Daoy (cell line): Measurements from ENCODE around the gene HSH2D. TPM values are rescaled to one million over a fixed set of nuclear protein-coding genes. Genes with fewer than 3 reads are reported as not detected.
A peak's percentile ranks its signal among the peaks of the same experiment; 100 is the strongest.
"Not testable (repeated sequence)": the region's sequence is repeated elsewhere in the genome, so short reads cannot be mapped to it uniquely, and the experiment has no call there.

Experiments
- DNase-seq: peaks from one replicate; pipeline ENCODE4 v3.0.0-alpha.2; 2015; ENCODE audit warnings: low read depth
- total RNA-seq: library from RNA; depleted of rRNA; stranded (reverse); fragments of >200 nt; shearing (Covaris generic); gene quantifications from 2 replicates; pipeline ENCODE4 v1.2.3, GENCODE V29; 2014

HSH2D gene
- total RNA-seq, 1 experiment from 2014 or later: not detected

- DNase-seq: no peak
Observed at GRCh38 chr19:16155128-16155527, 11.6 kb downstream of the HSH2D start.

DNA sequence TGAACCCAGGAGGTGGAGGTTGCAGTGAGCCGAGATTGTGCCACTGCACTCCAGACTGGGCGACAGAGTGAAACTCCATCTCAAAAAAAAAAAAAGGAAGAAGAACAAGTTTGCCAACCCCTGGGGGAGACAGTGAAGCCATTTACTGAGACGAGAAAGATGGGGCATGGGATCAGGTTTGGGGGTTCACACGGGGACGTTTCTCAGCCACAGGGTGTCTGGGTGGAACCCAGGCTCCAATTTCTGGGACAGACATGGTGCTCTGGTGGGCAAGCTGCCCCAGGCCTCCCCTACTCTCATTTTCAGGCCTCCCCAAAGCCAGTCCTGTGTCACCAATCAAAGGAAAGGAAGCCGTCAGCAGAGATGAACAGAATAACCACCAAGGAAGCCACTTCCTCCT, 13.4 kb downstream of the HSH2D start:
- no peak for DNase-seq

- DNase-seq: no peak
Observed at GRCh38 chr19:16157601-16158000, 14.1 kb downstream of the HSH2D start.

GRCh38 chr19:16159655-16160054, 16.2 kb downstream of the HSH2D start:
- no peak for DNase-seq

GRCh38 chr19:16160445-16160942, 17.0 kb downstream of the HSH2D start:
- no peak for DNase-seq

DNA sequence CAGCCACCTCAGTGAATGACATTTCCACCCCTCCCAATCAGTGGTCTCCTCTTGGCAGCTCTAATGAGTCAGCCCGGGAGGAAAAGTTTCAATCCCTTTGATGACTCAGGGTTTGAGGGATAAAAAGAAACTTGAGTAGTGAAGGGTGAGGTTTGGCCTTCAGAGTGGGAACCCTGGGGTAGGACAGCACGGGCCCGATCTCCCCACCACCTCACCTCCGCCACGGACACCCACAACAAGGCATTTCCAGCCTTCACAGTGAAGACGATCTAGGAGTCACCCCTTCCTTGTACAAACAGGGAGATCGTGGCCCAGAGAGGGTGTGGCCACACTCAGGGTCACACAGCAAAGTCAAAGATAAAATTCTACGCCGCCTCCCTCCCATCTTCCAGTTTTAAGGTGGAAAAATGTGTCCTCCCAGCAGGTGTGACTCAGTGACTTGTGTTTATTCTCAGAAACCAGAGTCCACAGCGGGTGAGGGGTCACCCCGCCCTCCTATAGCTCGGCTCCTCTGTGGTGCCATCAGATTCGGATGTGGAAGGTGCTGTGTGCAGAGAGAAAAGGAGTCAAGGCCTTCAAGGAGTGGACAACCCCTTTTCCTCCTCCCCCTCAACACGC, 17.6 kb downstream of the HSH2D start:
- peak; percentile 91 for DNase-seq

DNA sequence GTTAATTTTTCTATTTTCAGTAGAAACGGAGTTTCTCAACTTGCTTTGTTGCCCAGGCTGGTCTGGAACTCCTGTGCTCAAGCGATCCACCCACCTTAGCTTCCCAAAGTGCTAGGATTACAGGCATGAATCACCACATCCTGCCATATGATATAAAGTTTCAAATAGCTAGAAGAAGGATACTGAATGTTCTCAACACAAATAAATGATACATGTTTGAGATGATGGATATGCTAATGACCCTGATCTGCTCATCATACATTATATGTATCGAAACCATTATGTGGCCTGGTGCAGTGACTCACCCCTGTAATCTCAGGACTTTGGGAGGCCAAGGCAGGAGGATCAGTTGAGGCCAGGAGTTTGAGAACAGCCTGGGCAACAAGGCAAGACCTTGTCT, 18.4 kb downstream of the HSH2D start:
- DNase-seq: peak; percentile 90

DNA sequence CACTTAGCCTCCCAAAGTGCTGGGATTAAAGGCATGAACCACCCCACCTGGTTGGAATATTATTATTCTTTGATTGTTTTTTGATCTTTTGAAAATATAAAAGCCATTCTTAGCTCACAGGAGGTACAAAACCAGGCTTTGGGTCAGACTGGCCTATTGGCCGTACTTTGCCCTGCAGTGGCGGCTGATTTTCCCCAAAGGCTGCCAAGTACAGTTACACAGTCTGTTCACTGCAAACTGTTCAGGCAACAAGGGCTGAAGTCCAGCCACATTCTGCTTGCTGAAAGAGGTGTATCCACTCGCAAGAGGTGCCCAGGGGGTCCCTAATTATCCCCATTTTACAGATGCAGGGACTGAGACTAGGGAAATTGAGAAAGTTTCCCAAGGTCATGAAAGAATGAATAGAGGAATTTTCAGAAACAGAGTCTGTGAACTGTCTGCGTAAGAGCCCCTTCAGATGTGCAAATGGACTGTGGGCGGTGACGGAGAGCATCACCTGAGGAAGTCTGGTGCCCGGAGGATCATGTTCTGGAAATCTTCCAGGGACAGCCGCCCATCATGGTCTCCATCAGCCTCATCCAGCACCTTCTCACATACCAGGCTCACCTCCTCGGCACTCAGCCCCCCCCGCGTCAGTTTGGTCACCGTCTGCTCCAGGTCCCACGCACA, 20.9 kb downstream of the HSH2D start:
- no peak for DNase-seq

GRCh38 chr19:16166417-16166816, 22.9 kb downstream of the HSH2D start:
- DNase-seq: no peak

- no peak for DNase-seq
Observed at GRCh38 chr19:16167055-16167454, 23.6 kb downstream of the HSH2D start.

GRCh38 chr19:16168465-16169081, 25.1 kb downstream of the HSH2D start:
- DNase-seq: peak; percentile 56

- no peak for DNase-seq
Observed at GRCh38 chr19:16170134-16170533, 26.6 kb downstream of the HSH2D start.

DNA sequence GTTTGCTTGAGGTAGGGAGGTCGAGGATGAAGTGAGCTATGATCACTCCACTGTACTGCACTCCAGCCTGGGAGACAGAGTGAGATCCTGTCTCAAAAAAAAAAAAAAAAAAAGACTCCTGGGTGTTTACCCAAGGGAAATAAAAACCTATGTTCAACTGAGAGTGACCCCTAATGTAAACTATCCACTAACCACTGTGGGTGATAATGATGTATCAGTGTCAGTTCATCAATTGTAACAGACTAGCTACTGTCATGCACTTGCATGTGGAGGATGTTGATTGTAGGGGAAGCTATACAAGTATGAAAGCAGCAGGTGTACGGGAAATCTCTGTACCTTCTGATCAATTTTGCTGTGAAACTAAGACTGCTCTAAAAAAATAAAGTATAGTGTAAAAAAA, 32.5 kb downstream of the HSH2D start:
- DNase-seq: no peak

DNA sequence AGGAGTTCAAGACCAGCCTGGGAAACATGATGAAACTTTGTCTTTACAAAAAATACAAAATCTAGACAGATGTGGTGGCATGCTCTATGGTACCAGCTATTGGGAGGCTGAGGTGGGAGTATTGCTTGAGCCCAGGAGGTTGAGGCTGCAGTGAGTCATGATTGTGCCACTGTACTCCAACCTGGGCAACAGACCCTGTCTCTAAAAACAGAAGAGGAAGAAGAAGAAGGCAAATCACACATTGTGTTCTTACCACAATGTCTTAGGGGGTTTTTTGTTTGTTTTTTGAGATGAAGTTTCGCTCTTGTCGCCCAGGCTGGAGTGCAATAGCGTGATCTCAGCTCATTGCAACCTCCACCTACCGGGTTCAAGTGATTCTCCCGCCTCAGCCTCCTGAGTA, 35.4 kb downstream of the HSH2D start:
- DNase-seq: not testable (repeated sequence)

DNA sequence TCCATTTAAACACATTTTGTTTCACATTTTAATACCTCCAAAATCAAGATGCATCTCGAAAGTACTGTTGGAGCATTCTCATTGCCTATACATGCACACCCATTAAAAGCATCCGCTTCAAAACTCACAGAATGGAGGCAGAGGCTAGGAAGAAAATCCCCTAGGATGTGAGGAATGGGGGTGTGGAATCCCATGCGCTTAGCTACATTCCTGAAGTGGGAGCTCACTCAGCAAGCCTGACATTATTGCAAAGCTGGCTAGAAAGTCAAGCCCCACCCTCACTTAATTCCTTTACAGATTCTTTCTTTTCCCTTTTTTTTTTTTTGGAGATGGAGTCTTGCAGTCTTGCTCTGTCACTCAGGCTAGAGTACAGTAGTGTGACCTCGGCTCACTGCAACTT, 37.1 kb downstream of the HSH2D start:
- peak; percentile 75 for DNase-seq

- DNase-seq: no peak
Observed at GRCh38 chr19:16184665-16185122, 41.2 kb downstream of the HSH2D start.

GRCh38 chr19:16185123-16185767, 41.8 kb downstream of the HSH2D start, which contains the start of gene FAM32A:
Gene FAM32A (plus strand): TSS chr19:16185410. CDS start chr19:16185443, 33 bp downstream.
- DNase-seq: peak; percentile 99

DNA sequence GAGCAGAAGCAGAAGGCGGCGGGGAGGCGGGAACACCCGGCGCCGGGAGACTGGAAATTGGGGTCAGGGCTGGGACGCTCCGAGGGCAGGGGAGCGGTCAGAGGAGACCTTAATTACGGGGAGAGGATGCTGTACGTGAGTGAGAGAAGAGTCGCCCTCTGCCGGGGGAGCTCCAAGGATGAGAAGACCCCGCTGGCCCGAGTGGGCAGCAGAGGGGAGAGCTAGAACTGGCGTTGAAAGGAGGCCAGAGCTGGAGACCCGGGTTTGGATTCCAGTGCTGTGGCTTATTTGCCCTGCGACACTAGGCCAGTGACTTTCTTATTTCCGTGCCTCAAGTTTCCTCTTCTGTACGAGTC, 42.3 kb downstream of the HSH2D start:
- peak; percentile 60 for DNase-seq

DNA sequence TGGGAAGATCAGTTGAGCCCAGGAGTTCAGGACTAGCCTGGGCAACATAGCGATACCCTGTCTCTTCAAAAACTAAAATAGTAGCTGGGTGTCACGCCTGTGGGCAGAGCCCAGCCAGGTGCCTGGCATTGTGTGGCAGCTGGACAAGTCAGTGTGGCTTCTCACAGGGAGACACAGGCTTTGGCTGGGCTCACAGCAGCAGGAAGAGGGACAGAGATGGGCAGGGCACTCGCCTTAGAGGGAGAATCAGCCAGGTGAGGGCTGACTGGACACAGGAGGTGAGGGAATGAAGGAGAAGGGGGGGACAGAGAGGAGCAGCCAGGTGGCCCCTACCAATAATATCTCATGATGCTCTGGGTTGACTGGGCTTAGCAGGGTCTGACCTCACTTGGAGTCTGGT, 45.0 kb downstream of the HSH2D start:
- DNase-seq: no peak

- DNase-seq: no peak
Observed at GRCh38 chr19:16190198-16190597, 46.7 kb downstream of the HSH2D start.

- no peak for DNase-seq
Observed at GRCh38 chr19:16190736-16191135, 47.3 kb downstream of the HSH2D start.

DNA sequence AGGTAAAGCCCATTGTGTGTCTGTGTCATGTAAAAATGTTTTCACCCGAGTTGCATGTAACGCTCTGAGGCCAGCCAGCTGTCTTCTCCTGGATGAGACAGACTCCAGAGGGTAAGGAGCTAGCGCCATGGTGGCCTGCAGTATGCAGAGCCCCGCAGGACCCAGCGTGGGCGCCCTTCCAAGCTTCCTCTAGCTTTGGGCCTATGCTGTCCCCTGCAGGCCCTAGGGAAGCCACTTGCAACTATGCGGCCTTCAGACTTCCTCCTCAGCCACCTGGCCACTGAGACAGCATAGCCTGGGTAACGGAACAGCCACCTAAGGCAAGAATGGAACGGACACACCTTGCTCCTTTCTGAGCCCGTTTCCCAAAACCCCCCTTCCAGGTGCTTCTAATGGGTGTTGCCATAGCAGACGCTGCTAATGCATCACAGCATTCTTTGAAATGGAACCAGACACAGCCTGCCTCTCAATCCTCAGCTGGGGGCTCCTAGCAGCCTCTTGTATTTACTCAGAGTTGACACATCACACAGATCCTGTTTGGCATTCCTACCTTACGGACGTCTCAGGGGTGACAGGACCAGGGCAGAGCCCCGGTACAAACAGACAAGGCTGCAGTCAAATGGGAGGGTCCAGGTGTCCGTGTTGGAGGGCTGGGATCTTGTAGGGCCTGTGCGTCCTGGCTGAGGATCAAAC, 47.9 kb downstream of the HSH2D start:
- DNase-seq: no peak
